ENCODE measurements around the gene ANKRD53.
"Not testable (repeated sequence)": the region's sequence is repeated elsewhere in the genome, so short reads cannot be mapped to it uniquely, and the experiment has no call there.

Gene ANKRD53

DNA sequence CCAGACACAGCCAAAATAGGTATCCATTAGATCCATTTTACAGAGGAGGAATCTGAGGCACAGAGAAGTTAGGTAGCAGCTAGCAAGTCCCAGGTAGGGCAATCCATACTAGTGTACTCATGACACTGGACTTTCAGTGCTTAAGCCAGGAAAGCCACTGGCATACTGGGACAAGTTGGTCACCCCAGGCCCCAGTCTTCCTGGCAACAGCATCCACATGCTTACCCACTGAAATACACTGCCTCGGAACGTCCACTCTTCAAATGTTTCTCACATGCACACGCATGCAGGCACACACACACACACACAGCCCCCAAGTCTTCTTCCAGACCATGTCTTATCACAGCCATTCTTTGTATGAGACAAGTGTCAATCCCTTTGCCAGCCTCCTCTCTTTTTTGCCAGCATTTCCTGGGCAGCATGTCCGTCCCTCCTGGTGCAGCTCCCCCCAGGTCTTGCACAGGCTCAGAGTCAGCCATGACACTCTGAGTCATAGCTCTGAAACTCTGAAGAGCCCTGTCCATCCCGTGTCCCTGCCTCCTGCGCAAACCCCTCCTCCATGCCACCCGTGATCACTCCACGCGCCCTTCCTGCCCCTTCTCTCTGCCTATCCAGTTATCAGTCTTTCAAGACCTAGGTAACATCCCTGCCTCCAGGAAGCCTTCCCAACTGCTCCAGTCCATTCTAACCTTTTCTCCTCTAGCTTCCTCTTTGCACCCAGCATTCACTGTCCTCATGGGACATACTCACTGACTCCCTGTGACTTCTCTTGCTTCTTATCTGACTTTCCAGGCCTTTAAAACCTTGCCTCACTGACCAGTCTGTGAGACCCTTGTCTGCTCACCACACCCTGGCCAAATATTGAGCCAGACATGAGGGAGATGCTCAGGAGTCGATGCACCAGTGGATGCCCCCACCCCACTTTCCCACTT lies 27.1 kb downstream of the ANKRD53 start:
- TF ChIP-seq, protein P1, sequence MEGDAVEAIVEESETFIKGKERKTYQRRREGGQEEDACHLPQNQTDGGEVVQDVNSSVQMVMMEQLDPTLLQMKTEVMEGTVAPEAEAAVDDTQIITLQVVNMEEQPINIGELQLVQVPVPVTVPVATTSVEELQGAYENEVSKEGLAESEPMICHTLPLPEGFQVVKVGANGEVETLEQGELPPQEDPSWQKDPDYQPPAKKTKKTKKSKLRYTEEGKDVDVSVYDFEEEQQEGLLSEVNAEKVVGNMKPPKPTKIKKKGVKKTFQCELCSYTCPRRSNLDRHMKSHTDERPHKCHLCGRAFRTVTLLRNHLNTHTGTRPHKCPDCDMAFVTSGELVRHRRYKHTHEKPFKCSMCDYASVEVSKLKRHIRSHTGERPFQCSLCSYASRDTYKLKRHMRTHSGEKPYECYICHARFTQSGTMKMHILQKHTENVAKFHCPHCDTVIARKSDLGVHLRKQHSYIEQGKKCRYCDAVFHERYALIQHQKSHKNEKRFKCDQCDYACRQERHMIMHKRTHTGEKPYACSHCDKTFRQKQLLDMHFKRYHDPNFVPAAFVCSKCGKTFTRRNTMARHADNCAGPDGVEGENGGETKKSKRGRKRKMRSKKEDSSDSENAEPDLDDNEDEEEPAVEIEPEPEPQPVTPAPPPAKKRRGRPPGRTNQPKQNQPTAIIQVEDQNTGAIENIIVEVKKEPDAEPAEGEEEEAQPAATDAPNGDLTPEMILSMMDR (IDR thresholded peaks at IDR 0.05; ENCODE audit: borderline replicate concordance, insufficient read depth, low read depth, low read length): no peak
- H3K4me3 ChIP-seq (ENCODE audit: low read depth, low read length): no peak overlapping the region

DNA sequence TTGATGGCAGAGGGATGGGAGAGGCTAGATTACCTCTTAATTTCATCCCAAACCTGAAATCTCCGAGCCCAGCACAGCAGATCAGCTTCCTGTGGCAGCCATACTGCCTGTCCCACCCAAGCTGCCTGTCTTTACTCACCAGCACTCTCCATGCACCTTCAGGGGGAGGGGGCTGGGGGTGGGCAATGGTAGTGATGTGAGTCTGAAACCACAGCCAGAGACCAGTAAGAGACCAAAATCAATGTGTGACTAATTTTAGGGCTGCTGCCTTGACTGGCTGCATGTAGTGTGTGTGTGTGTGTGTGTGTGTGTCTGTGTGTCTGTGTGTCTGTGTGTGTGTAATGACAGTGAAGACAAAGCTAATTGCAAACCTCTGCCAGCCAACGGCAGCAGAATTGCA lies 27.9 kb downstream of the ANKRD53 start:
- H3K4me3 ChIP-seq (ENCODE audit: low read depth, low read length): no peak overlapping the region
- TF ChIP-seq, protein P1 (IDR thresholded peaks at IDR 0.05; ENCODE audit: borderline replicate concordance, insufficient read depth, low read depth, low read length): no peak

DNA sequence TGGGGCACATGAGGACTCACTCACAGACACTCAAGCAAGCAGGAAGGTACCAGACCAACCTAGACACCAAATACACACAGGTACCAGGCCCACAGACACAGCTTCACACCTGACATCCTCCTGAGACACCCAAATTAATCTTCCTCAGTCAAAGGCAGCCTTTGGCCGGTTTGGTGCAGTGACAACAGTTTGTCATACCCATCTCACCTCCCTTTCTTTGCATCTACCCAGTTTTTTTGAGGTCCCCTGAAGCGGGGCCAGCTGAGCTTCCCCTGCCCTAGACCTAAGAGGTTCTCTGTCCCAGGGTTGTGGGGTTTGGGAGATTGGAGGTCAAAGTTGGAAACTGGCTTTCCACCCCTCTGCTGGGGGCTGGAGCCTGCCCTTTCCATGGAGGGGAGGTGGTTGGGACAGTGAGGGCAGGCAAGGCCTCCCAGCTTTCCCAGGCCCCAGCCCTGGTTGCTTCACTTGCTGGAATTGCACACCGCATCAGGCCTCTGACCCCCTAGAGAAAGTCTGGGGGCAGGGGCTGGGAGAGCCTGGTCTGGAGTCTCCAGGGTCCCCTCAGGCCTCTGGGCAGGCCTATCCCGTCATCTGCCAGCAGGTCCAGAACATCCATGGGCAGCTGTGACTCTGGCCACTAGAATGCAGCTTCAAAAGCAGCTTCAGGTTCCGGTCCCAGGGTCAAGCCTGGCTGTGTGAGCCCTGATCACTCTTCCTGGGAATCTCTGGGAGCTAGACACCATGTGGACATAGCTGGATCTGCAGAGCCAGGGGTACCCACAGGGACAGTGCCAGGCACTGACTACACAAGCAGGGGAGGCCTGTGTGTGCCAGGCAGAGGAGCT lies 28.7 kb downstream of the ANKRD53 start:
- no peak overlapping the region for H3K4me3 ChIP-seq (ENCODE audit: low read depth, low read length)
- TF ChIP-seq, protein P1 (IDR thresholded peaks at IDR 0.05; ENCODE audit: borderline replicate concordance, insufficient read depth, low read depth, low read length): no peak

DNA sequence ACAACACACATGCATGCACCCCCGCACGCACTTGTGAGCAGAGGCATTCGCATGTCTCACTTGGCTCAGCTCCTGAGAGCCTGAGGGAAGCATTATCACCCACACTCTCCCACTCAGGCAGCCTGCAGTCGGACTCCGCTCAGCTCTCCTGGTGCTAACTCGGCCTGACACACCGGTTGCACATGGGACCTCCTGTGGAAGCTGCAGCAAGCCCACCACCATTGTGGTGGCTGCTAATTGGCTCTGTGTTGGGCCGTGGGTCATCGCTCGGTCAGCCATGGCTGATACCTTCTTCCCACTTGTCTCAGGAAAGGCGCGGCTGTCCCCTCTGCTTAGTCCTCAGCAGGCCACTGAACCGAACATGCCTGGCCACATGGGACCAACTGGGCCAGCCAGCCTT lies 29.9 kb downstream of the ANKRD53 start:
- TF ChIP-seq, protein P1 (IDR thresholded peaks at IDR 0.05; ENCODE audit: borderline replicate concordance, insufficient read depth, low read depth, low read length): no peak
- no peak overlapping the region for H3K4me3 ChIP-seq (ENCODE audit: low read depth, low read length)

DNA sequence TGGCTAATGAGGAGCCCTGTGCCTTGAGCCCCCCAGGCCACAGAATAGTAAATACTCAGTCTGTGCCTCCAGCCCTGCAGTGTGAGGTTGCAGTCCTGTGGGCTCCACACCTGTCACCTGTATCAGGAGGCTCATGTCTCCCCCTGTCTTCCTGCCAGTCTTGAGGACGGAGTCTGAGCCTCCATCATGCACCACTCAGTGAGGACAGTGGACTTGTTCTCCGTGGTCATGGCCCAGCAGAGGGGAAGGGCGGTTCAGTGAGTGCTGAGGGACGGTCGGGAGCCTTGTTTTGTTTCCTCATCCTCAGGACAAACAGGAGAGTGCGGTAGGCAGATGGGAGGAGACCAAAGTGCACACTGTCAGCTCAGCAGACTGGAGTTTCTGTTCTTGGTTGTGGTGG lies 33.4 kb downstream of the ANKRD53 start:
- H3K4me3 ChIP-seq (ENCODE audit: low read depth, low read length): not testable (repeated sequence)

DNA sequence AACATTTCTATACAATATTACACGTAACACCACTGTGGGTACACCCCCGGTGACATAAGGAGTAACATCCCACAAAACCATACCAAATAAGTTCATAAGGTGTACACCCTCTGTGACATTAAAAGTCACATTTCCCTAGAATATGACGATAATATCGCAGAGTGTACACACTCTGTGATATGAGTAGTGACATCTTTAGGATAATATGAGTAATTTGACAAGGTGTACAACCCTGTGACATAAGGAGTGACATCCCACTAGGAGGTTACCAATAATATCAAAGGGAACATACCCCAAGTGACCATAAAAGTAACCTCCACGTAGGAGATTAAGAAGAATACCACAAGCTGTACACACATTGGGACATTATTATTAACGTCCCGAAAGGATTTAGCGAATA lies 40.2 kb downstream of the ANKRD53 start:
- TF ChIP-seq, protein P1 (IDR thresholded peaks at IDR 0.05; ENCODE audit: borderline replicate concordance, insufficient read depth, low read depth, low read length): no peak
- H3K4me3 ChIP-seq (ENCODE audit: low read depth, low read length): no peak overlapping the region

DNA sequence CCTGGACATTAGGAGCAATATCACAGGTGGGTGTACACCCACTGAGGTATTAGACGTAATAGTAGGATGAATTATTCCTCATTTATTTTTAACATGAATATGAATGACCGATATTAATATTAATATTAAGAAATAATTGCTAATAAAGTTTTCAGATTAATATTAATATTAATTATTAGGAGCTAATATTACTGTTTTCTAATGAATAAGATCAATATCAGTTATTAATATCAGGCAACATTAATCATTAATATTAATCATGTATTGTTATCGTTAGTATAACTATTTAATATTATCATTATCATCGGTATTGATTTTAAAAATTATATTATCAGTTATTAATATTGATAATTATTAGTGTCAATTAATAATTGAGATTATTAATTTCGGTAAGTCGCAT lies 41.6 kb downstream of the ANKRD53 start:
- H3K4me3 ChIP-seq (ENCODE audit: low read depth, low read length): not testable (repeated sequence)

DNA sequence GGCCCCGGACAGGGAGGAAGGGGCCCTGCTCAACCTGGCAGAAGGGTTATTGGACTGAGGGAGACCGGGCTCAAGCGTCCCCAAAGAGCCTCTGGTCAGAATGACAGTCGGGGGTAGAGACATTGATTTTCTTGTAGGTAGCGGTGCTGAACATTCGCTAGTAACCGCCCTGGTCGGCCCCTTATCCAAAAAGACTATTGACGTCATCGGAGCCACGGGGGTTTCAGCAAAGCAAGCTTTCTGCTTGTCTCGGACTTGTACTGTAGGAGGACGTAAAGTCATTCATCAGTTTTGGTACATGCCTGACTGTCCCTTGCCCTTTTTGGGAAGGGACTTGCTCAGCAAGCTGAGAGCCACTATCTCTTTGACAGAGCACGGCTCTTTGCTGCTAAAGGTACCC lies 43.0 kb downstream of the ANKRD53 start:
- not testable (repeated sequence) for H3K4me3 ChIP-seq (ENCODE audit: low read depth, low read length)
